Nephron progenitor cell (in vitro differentiated cells): Measurements from ENCODE around the gene INPP5F.

Source experiments
- DNase-seq: peaks from one replicate; pipeline ENCODE4 v3.0.0; 2021
- H3K27ac Mint-ChIP-seq: 2 replicates; pipeline ENCODE4 v1.8.0; 2021; ENCODE audit warnings: mild to moderate bottlenecking, moderate library complexity, mixed read lengths
- H3K27me3 Mint-ChIP-seq: 2 replicates; pipeline ENCODE4 v1.8.0; 2021; ENCODE audit warnings: mild to moderate bottlenecking, low read depth, mixed read lengths; ENCODE audit not compliant: poor library complexity
- H3K36me3 Mint-ChIP-seq: 2 replicates; pipeline ENCODE4 v1.8.0; 2021; ENCODE audit warnings: low read depth, mixed read lengths
- H3K4me1 Mint-ChIP-seq: 2 replicates; pipeline ENCODE4 v1.8.0; 2021; ENCODE audit warnings: mixed read lengths
- H3K4me3 Mint-ChIP-seq: 2 replicates; pipeline ENCODE4 v1.8.0; 2021; ENCODE audit warnings: mild to moderate bottlenecking, moderate library complexity, mixed read lengths
- H3K9me3 Mint-ChIP-seq: 2 replicates; pipeline ENCODE4 v1.8.0; 2021; ENCODE audit warnings: mild to moderate bottlenecking, moderate library complexity, mixed read lengths
- TF ChIP-seq, protein P1 (sequence below): fragments of 200-600 bp; sonication (generic); IDR thresholded peaks from 2 replicates; pipeline ENCODE4 v1.5.0; 2021; ENCODE audit warnings: antibody characterized with exemption

Gene INPP5F

GRCh38 chr10:119872860-119873681, 147.2 kb downstream of the INPP5F start:
- peaks cover 34% of the 10 kb centered on the region for H3K4me1 Mint-ChIP-seq
- TF ChIP-seq, protein P1, sequence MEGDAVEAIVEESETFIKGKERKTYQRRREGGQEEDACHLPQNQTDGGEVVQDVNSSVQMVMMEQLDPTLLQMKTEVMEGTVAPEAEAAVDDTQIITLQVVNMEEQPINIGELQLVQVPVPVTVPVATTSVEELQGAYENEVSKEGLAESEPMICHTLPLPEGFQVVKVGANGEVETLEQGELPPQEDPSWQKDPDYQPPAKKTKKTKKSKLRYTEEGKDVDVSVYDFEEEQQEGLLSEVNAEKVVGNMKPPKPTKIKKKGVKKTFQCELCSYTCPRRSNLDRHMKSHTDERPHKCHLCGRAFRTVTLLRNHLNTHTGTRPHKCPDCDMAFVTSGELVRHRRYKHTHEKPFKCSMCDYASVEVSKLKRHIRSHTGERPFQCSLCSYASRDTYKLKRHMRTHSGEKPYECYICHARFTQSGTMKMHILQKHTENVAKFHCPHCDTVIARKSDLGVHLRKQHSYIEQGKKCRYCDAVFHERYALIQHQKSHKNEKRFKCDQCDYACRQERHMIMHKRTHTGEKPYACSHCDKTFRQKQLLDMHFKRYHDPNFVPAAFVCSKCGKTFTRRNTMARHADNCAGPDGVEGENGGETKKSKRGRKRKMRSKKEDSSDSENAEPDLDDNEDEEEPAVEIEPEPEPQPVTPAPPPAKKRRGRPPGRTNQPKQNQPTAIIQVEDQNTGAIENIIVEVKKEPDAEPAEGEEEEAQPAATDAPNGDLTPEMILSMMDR, result no peak
- H3K27me3 Mint-ChIP-seq, result peaks cover 10% of the 10 kb centered on the region
- H3K27ac Mint-ChIP-seq, result no peak overlapping the region
- H3K36me3 Mint-ChIP-seq, result peaks cover 12% of the 10 kb centered on the region
- no peaks in the 10 kb centered on the region for H3K9me3 Mint-ChIP-seq
- DNase-seq, result peak; percentile 84
- H3K4me3 Mint-ChIP-seq, result peak overlapping the region; percentile 82

GRCh38 chr10:119878524-119878923, 152.7 kb downstream of the INPP5F start:
- peaks cover 9% of the 10 kb centered on the region for H3K27me3 Mint-ChIP-seq
- peaks cover 7% of the 10 kb centered on the region for H3K36me3 Mint-ChIP-seq
- TF ChIP-seq, protein P1, result no peak
- no peak overlapping the region for H3K27ac Mint-ChIP-seq
- no peak for DNase-seq
- H3K4me1 Mint-ChIP-seq, result peaks cover 4% of the 10 kb centered on the region
- no peak overlapping the region for H3K4me3 Mint-ChIP-seq
- peaks cover 3% of the 10 kb centered on the region for H3K9me3 Mint-ChIP-seq
